Liver (tissue), 9 donors: ENCODE measurements around the gene PPL. TPM values are rescaled to one million over a fixed set of nuclear protein-coding genes. Genes with fewer than 3 reads are reported as not detected.

ENCODE experiments used
- DNase-seq: peaks from one replicate; pipeline ENCODE4 v3.0.0-alpha.2; 2017; ENCODE audit warnings: low spot score
- H3K27ac ChIP-seq, 2 donors: one replicate each; pipeline ENCODE4 v1.7.0; 2013; ENCODE audit warnings: inconsistent platforms in 2 of 2, low read length in 2 of 2, control low read depth in 1 of 2, low read depth in 1 of 2, mild to moderate bottlenecking in 1 of 2
- H3K27me3 ChIP-seq, 4 donors: one replicate each; pipeline versions ENCODE4 v1.6.1 to v1.7.0; 2013; ENCODE audit warnings: low read length in 3 of 4, inconsistent platforms in 1 of 4, mild to moderate bottlenecking in 1 of 4, moderate library complexity in 1 of 4; ENCODE audit not compliant: control insufficient read depth in 4 of 4, insufficient read depth in 4 of 4
- H3K36me3 ChIP-seq, 4 donors: one replicate each; pipeline versions ENCODE4 v1.6.1 to v1.7.0; 2013; ENCODE audit warnings: low read length in 3 of 4, mild to moderate bottlenecking in 3 of 4, low read depth in 1 of 4, moderate library complexity in 1 of 4; ENCODE audit not compliant: control insufficient read depth in 4 of 4, insufficient read depth in 3 of 4
- H3K4me1 ChIP-seq, 4 donors: one replicate each; pipeline versions ENCODE4 v1.6.1 to v1.7.0; 2013; ENCODE audit warnings: low read length in 3 of 4, mild to moderate bottlenecking in 3 of 4, moderate library complexity in 1 of 4; ENCODE audit not compliant: control insufficient read depth in 4 of 4, insufficient read depth in 4 of 4
- H3K4me3 ChIP-seq, 3 donors: one replicate each; pipeline versions ENCODE4 v1.6.1 to v1.7.0; 2013; ENCODE audit warnings: low read length in 3 of 3, control low read depth in 1 of 3, low read depth in 1 of 3, mild to moderate bottlenecking in 1 of 3
- H3K9ac ChIP-seq, 2 donors: one replicate each; pipeline ENCODE4 v1.7.0; 2013; ENCODE audit warnings: low read length in 2 of 2, mild to moderate bottlenecking in 2 of 2, moderate library complexity in 2 of 2, control low read depth in 1 of 2, low read depth in 1 of 2
- H3K9me3 ChIP-seq, 4 donors: one replicate each; pipeline versions ENCODE4 v1.6.1 to v1.7.0; 2013; ENCODE audit warnings: low read length in 3 of 4; ENCODE audit not compliant: control insufficient read depth in 4 of 4
- FOXA1 ChIP-seq: IDR thresholded peaks from 2 replicates; pipeline ENCODE4 v1.6.1; 2016; ENCODE audit warnings: antibody characterized with exemption
- FOXA2 ChIP-seq: IDR thresholded peaks from 2 replicates; pipeline ENCODE4 v1.6.1; 2016; ENCODE audit warnings: antibody characterized with exemption
- GABPA ChIP-seq, 2 donors: IDR thresholded peaks in 1 of 2; conservative IDR thresholded peaks in 1 of 2; 2 replicates each; pipeline ENCODE4 v1.6.1; 2016; ENCODE audit warnings: antibody characterized with exemption in 2 of 2, mild to moderate bottlenecking in 1 of 2, moderate library complexity in 1 of 2
- HNF4A ChIP-seq, 2 donors: conservative IDR thresholded peaks; 2 replicates each; pipeline ENCODE4 v1.6.1; 2016; ENCODE audit warnings: antibody characterized with exemption in 2 of 2, mild to moderate bottlenecking in 2 of 2
- HNF4G ChIP-seq: IDR thresholded peaks from 2 replicates; pipeline ENCODE4 v1.6.1; 2016; ENCODE audit warnings: antibody characterized with exemption
- NR2F2 ChIP-seq: IDR thresholded peaks from 2 replicates; pipeline ENCODE4 v1.6.1; 2016; ENCODE audit warnings: antibody characterized with exemption
- RAD21 ChIP-seq, 2 donors: IDR thresholded peaks; 2 replicates each; pipeline ENCODE4 v1.6.1; 2016; ENCODE audit warnings: antibody characterized with exemption in 2 of 2, mild to moderate bottlenecking in 2 of 2
- RXRA ChIP-seq, 2 donors: IDR thresholded peaks; 2 replicates each; pipeline ENCODE4 v1.6.1; 2017 to 2018; ENCODE audit warnings: antibody characterized with exemption in 2 of 2, mild to moderate bottlenecking in 1 of 2
- SP1 ChIP-seq: IDR thresholded peaks from 2 replicates; pipeline ENCODE4 v1.6.1; 2018; ENCODE audit warnings: antibody characterized with exemption, mild to moderate bottlenecking
- TAF1 ChIP-seq: conservative IDR thresholded peaks from 2 replicates; pipeline ENCODE4 v1.6.1; 2016; ENCODE audit warnings: antibody characterized with exemption, mild to moderate bottlenecking
- YY1 ChIP-seq: IDR thresholded peaks from 2 replicates; pipeline ENCODE4 v1.6.1; 2016; ENCODE audit warnings: antibody characterized with exemption, mild to moderate bottlenecking
- WGBS: extraction: QIAGEN DNeasy Blood & Tissue Kit; methylation state at CpG from one replicate; pipeline ENCODE4 v1.1.7; 2013; 5-methylcytosine and 5-hydroxymethylcytosine counted together
- polyA plus RNA-seq, 2 donors: library from polyadenylated mRNA; stranded (reverse) in 1 of 2; unstranded in 1 of 2; fragments of 200-250 nt in 1 of 2; fragments of >200 nt in 1 of 2; fragmentation: Nextera tagmentation in 1 of 2; extraction: Ambion mirVana in 1 of 2; gene quantifications; one replicate each; pipeline versions ENCODE4 v1.2.1 to v1.2.3, GENCODE V29; 2013 to 2015
- total RNA-seq, 2 donors: library from RNA; depleted of rRNA; stranded (reverse); fragments of >200 nt; gene quantifications; one replicate each; pipeline ENCODE4 v1.2.3, GENCODE V29; 2014
- TF ChIP-seq, protein P1 (sequence below): fragments of 150-350 bp; IDR thresholded peaks from 2 replicates; pipeline ENCODE4 v1.5.1; 2017; ENCODE audit warnings: improper control_type of control experiment, low read depth, low read length; ENCODE audit not compliant: missing input control
- TF ChIP-seq, protein P2 (sequence below): IDR thresholded peaks from 2 replicates; pipeline ENCODE4 v1.6.1; 2016; ENCODE audit warnings: antibody characterized with exemption
- TF ChIP-seq, protein P3 (sequence below): IDR thresholded peaks from 2 replicates; pipeline ENCODE4 v1.6.1; 2016; ENCODE audit warnings: antibody characterized with exemption, mild to moderate bottlenecking
- TF ChIP-seq, protein P4 (sequence below): IDR thresholded peaks from 2 replicates; pipeline ENCODE4 v1.6.1; 2016; ENCODE audit warnings: antibody characterized with exemption
- TF ChIP-seq, protein P5 (sequence below): IDR thresholded peaks from 2 replicates; pipeline ENCODE4 v1.6.1; 2016; ENCODE audit warnings: antibody characterized with exemption
- donor health status: healthy.
- donor health status: healthy.
- donor health status: healthy.
- donor health status: healthy.
- donor health status: healthy.

Gene PPL
- total and polyA plus RNA-seq, 4 donors, result 2.1 to 26.0 (median 6.1) TPM

DNA sequence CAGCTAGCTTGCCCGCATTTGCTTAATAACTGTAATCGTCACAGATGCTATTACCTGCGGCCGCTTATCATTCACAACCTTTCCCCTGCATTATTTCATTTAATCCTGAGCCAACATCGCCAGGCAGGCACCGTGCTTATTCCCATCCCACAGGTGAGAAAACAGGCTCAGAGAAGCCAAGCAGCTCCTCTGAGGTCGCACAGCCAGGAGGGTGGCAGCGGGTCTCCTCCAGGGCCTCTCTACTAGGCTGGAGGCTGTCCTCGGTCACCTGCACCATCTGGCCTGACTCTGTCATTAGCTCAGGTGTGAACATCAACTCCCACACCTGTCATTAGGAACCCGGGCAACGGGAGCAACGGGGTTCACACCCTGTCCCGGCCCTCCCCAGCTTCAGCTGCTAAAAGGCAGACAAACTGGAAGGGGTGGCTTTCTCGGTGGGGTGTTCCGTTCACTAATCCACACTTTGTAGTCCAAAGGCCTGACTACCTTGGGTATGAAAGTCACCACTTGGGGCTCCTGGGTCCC lies 3.0 kb downstream of the PPL start (continued):
- TF ChIP-seq FOXA1 (no peak), SP1 (no peak), RAD21 (IDR thresholded peaks at IDR 0.05) (no peak), YY1 (no peak), NR2F2 (no peak), HNF4G (no peak), GABPA (IDR thresholded peaks at IDR 0.05 in 1 of 2, conservative IDR thresholded peaks at IDR 0.05 in 1 of 2) (no peak), FOXA2 (no peak)

DNA sequence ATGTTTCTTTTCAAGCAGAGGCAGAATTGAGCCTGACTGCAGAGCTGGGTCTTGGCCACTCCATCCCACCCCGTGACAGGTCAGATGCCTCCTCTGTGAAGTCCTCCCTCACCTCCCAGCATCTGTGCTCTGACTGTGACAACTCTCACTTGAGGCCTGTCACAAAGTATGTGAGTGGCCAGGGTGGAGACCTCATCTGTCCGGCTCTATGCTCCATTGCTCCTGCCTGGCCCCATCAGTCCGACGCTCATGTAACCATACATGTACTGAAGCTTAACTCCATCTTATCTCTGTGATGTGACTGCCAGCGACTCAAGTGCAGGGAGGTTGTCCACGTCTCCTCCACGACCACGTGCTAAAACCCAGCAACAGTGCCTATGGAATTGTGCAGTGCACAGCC lies 3.5 kb downstream of the PPL start:
- no peaks in the 10 kb centered on the region for H3K36me3 ChIP-seq
- H3K4me1 ChIP-seq, result peaks cover 9 to 46% (median 36%) of the 10 kb centered on the region in 4 donors
- H3K9ac ChIP-seq, result no peak overlapping the region
- no peak overlapping the region for H3K27ac ChIP-seq
- no peak overlapping the region for H3K4me3 ChIP-seq
- no peaks in the 10 kb centered on the region for H3K27me3 ChIP-seq
- DNase-seq, result no peak
- WGBS, result 85% methylated on average over 8 of the region's 8 CpGs
- no peaks in the 10 kb centered on the region for H3K9me3 ChIP-seq
- TF ChIP-seq, protein P1, sequence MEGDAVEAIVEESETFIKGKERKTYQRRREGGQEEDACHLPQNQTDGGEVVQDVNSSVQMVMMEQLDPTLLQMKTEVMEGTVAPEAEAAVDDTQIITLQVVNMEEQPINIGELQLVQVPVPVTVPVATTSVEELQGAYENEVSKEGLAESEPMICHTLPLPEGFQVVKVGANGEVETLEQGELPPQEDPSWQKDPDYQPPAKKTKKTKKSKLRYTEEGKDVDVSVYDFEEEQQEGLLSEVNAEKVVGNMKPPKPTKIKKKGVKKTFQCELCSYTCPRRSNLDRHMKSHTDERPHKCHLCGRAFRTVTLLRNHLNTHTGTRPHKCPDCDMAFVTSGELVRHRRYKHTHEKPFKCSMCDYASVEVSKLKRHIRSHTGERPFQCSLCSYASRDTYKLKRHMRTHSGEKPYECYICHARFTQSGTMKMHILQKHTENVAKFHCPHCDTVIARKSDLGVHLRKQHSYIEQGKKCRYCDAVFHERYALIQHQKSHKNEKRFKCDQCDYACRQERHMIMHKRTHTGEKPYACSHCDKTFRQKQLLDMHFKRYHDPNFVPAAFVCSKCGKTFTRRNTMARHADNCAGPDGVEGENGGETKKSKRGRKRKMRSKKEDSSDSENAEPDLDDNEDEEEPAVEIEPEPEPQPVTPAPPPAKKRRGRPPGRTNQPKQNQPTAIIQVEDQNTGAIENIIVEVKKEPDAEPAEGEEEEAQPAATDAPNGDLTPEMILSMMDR, result no peak
- no peak for TF ChIP-seq HNF4A (conservative IDR thresholded peaks at IDR 0.05)
- no peak for TF ChIP-seq FOXA1
- TF ChIP-seq RXRA (IDR thresholded peaks at IDR 0.05), result no peak
- TF ChIP-seq, protein P2, sequence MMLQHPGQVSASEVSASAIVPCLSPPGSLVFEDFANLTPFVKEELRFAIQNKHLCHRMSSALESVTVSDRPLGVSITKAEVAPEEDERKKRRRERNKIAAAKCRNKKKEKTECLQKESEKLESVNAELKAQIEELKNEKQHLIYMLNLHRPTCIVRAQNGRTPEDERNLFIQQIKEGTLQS, result no peak
- TF ChIP-seq YY1, result no peak
- TF ChIP-seq TAF1, result no peak
- TF ChIP-seq GABPA (IDR thresholded peaks at IDR 0.05 in 1 of 2, conservative IDR thresholded peaks at IDR 0.05 in 1 of 2), result no peak
- TF ChIP-seq, protein P3, sequence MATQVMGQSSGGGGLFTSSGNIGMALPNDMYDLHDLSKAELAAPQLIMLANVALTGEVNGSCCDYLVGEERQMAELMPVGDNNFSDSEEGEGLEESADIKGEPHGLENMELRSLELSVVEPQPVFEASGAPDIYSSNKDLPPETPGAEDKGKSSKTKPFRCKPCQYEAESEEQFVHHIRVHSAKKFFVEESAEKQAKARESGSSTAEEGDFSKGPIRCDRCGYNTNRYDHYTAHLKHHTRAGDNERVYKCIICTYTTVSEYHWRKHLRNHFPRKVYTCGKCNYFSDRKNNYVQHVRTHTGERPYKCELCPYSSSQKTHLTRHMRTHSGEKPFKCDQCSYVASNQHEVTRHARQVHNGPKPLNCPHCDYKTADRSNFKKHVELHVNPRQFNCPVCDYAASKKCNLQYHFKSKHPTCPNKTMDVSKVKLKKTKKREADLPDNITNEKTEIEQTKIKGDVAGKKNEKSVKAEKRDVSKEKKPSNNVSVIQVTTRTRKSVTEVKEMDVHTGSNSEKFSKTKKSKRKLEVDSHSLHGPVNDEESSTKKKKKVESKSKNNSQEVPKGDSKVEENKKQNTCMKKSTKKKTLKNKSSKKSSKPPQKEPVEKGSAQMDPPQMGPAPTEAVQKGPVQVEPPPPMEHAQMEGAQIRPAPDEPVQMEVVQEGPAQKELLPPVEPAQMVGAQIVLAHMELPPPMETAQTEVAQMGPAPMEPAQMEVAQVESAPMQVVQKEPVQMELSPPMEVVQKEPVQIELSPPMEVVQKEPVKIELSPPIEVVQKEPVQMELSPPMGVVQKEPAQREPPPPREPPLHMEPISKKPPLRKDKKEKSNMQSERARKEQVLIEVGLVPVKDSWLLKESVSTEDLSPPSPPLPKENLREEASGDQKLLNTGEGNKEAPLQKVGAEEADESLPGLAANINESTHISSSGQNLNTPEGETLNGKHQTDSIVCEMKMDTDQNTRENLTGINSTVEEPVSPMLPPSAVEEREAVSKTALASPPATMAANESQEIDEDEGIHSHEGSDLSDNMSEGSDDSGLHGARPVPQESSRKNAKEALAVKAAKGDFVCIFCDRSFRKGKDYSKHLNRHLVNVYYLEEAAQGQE, result no peak
- no peak for TF ChIP-seq RAD21 (IDR thresholded peaks at IDR 0.05)
- no peak for TF ChIP-seq FOXA2
- TF ChIP-seq SP1, result no peak
- TF ChIP-seq NR2F2, result no peak
- TF ChIP-seq, protein P4, sequence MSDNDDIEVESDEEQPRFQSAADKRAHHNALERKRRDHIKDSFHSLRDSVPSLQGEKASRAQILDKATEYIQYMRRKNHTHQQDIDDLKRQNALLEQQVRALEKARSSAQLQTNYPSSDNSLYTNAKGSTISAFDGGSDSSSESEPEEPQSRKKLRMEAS, result no peak
- TF ChIP-seq, protein P5, sequence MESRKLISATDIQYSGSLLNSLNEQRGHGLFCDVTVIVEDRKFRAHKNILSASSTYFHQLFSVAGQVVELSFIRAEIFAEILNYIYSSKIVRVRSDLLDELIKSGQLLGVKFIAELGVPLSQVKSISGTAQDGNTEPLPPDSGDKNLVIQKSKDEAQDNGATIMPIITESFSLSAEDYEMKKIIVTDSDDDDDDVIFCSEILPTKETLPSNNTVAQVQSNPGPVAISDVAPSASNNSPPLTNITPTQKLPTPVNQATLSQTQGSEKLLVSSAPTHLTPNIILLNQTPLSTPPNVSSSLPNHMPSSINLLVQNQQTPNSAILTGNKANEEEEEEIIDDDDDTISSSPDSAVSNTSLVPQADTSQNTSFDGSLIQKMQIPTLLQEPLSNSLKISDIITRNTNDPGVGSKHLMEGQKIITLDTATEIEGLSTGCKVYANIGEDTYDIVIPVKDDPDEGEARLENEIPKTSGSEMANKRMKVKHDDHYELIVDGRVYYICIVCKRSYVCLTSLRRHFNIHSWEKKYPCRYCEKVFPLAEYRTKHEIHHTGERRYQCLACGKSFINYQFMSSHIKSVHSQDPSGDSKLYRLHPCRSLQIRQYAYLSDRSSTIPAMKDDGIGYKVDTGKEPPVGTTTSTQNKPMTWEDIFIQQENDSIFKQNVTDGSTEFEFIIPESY, result no peak
